Islet precursor cell (in vitro differentiated cells): ENCODE data around the gene GJC2.

Source experiments
- DNase-seq: peaks from one replicate; pipeline ENCODE4 v3.0.0-alpha.2; 2018

The GJC2 gene

DNA sequence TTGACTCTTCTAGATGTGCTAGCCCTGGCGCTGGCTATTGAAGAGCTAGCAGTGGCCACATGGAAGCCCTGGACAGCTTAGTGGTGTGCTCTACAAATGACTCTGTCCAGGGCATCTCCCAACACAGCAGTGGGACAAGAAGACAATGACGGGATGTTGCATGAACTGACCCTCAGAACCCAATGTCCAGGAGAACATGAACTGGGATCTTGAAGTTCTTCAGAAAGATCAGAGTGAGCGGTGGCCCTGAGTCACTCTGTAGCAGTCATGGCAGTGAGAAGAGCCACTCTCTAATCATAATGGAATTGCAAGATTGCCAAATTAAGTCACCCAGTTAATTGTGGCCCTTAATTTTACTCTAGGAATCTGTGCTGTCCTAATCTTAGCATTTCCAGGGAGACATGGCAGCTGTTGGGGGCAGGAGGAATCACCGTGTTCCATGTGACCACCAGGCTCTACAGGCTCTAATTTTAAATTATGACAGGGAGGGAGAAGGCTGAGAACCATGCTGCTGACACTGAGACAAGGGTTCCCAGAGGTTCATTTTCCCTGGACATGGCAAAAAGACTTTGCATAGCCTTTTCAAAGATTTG is 47.9 kb downstream of the GJC2 start:
- DNase-seq: no peak

DNA sequence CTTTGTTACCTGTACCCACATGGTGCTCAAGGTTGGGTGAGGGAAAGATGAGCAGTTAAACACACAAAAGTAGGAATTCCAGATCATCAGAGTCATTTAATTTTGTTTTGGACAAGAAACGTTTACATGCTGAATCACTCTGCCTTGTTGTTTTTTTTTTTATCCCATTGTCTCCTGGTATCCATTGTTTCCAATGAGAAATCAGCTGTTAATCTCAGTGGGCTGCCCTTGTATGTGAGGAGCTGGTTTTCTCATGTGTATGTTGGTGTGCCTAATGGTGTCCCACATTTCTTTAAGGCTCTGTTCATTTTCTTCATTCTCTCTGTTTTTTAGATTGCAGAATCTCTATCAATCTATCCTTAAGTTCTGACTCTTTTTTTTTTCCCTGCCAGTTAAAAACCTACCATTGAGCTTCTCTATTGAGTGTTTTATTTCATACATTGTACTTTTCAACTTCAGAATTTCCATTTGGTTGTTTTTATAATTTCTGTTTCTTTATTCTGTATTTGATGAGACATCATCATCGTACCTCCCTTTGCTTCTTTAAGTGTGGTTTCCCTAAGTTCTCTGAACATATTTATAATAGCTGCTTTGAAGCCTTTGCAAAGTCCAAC is 49.4 kb downstream of the GJC2 start:
- DNase-seq: no peak

DNA sequence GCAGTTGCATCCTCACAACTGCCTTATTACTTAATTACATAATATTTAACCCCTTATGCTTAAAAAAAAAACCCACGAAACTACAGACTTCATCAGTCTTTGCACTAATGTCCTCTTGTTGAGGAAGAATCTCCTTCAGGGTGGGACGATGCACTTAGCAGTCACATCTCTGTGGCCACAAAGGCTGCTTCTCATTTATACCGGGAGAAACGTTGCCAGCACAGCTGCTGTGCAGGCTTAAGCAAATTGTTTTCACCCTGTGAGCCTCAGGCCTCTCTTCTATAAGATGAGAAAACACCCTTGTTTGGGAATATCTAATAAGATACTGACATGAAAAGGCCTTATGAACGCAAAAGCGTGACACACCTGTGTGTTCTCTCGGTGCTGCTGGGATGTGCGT is 55.2 kb downstream of the GJC2 start:
- no peak for DNase-seq

DNA sequence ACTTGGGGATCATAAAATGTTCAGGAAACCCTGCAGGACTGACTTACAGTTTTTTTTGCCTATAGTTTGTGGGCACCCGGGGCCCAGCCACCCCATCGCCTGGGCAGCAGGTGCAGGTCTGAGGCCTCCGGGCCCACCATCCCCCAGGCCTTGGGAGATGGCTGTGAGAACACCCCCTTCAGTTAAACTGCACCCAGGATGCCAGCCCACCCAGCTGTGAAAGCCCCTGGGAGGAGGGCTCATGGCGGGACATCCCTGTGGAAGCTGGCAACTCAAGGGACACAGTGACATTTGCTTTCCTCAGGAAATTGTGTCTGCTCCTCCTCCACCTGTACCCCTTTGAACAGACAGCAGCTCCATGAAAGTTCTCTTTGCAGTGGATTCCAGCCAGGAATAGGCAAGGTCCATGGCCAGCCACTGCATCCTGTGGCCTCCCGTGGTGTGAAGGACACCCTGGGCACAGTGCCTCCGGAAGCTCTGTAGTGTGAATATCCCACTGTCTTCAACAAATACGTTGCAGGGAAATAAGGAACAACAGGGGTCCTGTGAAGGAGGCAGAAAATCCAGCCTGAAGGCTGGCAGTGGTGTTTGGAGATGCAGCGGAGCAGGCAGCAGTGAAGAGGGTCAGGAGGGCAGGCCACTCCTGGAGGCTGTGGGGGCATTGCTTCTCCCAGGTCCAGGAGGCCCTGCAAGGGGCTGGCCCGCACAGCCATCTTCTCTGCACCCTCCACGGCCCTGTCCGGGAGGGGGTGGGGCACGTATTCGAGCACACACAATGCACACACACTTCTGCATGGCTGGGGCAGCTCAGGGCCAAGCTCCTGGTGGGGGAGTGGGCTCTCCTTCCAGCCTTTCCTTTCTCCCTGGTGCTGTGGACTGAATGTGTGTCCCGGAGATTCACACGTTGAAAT is 56.1 kb downstream of the GJC2 start:
- peak; percentile 41 for DNase-seq

DNA sequence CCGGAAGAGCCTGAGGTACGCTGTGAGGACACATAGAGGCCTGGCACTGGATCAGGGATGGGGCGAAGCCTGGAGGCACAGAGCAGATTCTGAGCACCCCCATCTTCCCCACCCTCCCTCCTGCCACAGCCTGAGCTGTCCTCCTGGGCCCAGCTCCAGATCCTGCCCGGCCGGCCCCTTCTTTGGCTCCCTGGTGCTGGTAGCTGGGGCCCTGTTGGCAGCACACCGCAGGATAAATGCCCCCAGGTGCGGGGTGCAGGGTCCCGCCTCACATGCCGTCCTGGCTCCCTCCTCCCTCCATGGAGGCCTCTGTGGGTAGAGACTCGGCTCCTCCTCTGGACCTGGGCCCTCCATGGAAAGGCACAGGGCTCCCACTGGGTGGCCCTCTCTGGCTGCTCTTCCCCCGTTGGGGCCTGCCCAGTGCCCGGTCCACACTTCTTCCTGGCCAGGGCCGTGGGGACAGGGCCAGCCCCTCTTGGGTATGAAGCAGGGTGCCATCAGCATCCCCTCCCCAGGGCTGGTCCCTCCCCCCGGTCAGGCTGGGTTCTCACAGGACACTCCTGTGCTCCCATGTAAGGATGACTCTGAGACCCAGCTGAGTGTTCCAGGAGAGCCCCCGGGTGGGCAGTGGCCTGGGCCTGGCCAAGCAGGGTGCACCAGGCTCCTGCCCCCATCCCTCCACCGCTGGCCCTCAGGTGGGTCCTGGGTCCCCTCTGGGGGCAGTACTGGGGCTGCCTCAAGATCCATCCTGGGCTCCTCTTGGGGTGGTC is 57.0 kb downstream of the GJC2 start:
- DNase-seq: peak; percentile 40

DNA sequence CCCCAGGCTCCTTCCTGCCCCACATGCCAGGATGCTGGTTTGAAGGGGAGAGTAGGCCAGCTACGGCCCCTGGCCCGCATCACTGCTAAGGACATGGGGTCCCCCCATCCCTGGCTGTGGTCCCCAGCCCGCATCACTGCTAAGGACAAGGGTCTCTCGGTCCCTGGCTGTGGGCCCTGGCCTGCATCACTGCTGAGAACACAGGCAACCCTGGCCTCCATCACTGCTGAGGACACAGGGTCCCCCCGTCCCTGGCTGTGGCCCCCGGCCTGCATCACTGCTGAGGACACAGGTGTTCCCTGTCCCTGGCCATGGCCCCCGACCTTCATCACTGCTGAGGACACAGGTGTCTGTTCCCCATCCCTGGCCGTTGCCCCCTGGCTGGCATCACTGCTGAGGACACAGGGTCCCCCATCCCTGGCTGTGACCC is 57.7 kb downstream of the GJC2 start:
- peak; percentile 49 for DNase-seq

DNA sequence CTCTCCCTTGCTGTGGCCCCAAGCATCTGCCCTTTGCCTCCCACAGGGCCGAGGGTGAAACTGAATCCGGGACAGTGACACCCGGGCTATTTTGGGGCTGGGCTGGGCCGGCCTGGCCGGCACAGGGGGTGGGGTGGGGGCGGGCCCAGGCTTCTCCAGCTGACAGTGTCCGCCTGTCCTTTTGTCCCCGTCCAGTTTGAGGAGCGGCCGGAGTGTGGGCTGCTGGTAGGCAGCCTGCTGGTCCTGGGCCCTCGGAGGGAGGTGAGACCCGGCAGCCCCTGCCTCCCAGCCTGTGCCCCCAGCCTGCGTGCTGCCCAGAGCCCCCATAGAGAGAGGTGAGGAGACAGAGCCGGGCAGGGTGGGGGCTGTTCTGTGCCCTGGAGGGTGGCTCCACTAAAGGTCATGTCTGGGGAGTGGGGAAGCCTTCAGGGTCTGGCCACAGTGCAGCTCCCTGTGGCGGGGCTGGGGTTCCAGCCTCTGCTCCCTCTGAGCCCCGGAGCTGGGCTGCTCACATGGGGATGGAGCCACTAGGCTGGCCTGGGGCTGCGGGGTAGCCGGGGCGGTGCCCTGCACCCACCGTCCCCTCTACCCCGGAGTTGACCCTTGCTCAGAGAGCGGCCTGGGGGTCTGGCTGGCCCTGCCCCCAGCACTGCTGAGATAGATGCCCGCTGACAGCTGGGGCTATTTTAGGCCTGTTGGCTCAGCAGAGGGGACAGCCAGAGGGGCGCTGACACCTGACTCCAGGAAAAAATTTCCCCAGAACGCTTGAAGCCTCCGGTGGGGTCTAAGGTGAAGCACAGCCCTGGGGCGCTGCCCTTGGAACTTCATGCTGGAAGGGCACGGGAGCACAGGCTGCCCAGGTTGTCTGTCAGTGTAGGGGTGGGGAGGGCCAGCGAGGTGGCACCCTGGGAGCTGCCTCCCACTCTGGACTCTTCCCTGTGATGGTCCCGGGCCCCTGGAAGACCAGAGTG is 58.4 kb downstream of the GJC2 start, which contains the start of gene OBSCN:
Gene OBSCN (plus strand): TSS at position 194 of the 971 bp plus-strand sequence. CDS start 3,740 bp downstream, outside the sequence.
- DNase-seq: peak; percentile 44

DNA sequence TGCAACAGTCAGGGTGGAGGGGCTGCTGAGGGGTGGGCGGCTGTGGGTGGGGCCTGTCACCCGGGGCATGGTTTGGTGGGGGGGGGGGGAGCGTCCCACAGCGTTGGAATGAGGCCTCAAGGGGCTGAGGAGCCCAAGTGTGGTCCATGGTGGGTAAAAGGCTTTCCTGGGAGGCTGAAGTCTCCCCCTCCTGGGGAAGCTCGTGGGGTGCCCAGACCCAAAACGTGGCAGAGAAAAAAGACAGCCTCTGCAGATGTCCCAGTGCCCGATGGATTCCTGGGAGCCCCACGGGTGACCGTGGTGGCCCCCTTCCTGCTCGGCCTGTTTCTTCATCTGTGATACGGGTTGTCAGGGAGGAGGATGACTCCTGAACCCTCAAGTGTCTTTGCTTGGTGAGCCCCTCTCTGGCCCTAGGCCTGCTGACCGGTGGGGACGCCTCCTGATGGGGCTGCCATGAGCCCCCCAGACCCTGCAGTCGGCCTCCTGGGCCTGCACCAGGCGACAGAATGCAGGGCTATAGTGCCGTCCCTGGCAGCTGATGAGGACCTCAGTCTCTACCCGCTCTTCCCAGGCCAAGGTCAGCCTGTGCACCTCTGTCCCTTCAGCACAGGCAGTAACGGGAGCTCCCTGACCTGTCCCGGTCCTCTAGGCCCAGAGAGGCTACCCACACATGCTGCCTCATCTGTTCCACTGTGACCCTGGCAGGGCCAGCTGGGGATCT is 59.3 kb downstream of the GJC2 start:
- peak; percentile 51 for DNase-seq
